GM19035 (cell line): ENCODE results near the gene APBB2.
"Not testable (repeated sequence)": the region's sequence is repeated elsewhere in the genome, so short reads cannot be mapped to it uniquely, and the experiment has no call there.

ENCODE experiments used
- ATAC-seq: cut with Tn5 transposase; IDR thresholded peaks from one replicate; pipeline ENCODE4 v1.9.1; 2021; ENCODE audit not compliant: unreplicated experiment

APBB2 gene

DNA sequence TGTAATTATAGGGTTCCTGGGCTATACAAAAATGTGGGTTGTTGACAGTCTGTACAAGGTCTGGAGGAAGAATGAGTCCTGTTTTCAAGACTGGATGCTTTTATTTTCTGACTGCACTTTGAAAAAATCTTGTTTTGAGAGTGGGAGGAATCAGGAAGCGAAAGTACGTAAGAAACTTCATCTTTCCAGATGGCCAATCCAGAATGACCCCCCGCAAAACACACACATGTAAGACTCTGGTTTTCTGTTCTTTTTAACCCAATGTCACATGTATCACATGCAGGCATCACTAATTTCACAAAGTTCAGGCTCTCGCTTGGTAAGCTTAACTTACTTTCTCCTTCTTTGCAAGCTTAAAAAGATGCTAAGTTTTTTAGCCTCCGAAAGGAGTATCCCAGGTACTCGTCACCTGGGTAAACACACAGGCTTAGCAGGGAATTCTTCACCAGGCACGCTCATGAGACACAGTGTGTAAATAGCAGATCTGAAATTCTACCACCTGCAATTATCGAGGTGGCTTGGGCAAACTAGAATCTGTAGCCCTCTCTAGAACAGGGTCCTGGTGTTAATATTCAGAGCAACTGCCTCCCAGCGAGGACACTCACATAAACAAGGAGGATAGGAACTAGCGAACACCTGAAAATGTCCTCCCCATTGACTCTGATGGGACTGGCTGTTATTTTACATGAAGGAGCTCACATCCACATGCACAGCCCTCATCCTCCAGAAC is 373.9 kb downstream of the APBB2 start:
- ATAC-seq, result peak; percentile 34

DNA sequence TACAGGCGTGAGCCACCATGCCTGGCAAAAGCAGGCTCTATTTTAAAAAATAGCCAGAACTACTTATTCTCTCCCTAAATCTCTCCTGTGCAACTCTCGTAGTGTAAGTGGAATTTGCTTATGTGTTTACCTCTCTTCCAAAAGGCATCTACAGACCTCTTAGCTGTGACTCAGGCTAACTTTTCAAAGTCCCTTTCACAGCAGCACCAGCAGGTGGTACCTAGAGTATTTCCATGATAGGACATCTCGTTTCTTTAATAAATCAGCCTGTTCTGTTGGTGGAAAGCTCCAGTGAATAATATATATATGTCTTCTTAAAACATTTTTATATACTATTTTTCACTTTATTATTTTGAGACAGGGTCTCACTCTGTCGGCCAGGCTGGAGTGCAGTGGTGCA is 375.6 kb downstream of the APBB2 start:
- no peak for ATAC-seq

GRCh38 chr4:40837094-40837870 is 377.1 kb downstream of the APBB2 start:
- ATAC-seq, result no peak

GRCh38 chr4:40833212-40833611 is 381.1 kb downstream of the APBB2 start:
- no peak for ATAC-seq

DNA sequence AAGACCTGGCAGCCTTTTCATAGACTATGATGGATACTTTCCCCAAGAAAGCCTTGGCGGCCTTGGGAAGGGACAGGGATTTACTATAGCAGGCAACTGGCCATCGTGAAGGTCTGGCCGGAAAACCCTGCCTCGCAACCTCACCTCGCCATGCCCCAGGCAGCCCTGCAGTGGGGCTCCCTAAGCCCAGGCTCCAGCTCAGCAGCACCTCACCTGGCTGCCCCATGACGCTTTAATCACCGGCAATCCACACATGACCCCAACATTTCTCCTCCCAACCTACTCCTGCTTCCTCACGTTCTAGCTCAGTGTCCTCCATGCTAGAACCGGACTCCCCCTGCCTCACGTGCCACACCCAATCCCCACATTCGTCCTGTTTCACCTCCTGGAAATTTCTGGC is 382.2 kb downstream of the APBB2 start:
- no peak for ATAC-seq

- no peak for ATAC-seq
Measured at GRCh38 chr4:40831146-40831907, 383.0 kb downstream of the APBB2 start.

DNA sequence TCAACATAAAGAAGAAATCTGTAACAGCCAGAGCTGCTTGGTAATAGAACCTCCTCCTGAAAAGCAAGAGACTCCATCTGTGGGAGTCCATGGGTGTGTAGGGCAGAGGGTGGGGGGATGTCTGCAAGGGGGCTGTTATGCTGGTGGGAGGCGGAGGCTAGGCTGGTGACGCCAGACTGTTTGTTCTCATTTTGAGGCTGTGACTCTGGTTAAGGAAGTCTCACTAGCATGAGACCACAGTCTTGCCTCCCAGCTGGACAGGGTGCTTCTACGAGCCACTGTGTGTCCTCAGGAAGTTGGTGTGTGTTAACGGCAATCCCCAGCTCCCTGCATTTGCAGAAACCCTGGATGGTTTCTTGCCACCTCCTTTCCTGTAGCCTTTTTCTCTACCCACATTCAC is 384.8 kb downstream of the APBB2 start:
- no peak for ATAC-seq

GRCh38 chr4:40828661-40829060 is 385.7 kb downstream of the APBB2 start:
- ATAC-seq, result no peak

DNA sequence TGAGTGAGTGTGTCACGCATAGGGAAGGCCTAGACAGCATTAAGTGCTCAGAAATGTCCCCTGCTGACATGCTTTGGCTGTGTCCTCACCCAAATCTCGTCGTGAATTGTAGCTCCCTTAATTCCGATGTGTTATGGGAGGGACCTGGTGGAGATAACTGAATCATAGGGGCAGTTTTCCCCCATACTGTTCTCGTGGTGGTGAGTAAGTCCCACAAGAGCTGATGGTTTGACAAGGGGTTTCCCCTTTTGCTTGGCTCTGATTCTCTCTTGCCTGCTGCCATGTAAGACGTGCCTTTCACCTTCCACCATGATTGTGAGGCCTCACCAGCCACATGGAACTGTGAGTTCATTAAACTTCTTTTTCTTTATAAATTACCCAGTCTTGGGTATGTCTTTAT is 386.6 kb downstream of the APBB2 start:
- ATAC-seq, result no peak

DNA sequence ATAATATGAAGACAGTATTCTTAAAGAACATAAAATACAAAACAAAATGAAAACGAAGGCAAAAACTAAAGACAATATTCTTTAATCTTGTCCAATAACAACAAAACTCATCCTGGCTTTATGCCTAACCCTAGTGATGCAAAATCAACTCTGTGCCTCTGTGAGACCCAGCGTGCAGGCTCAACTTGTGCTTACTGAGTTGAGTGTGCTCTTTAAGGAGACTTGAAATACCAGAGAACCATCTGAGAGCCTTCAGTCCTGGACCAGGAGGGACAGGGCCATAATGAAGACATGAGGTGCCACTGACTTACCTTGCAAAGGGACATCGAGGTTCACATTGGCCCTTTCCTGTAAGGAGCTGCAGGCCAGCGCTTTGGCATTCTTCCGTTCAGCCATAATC is 387.5 kb downstream of the APBB2 start:
- no peak for ATAC-seq

GRCh38 chr4:40825014-40825838 is 389.1 kb downstream of the APBB2 start:
- no peak for ATAC-seq

DNA sequence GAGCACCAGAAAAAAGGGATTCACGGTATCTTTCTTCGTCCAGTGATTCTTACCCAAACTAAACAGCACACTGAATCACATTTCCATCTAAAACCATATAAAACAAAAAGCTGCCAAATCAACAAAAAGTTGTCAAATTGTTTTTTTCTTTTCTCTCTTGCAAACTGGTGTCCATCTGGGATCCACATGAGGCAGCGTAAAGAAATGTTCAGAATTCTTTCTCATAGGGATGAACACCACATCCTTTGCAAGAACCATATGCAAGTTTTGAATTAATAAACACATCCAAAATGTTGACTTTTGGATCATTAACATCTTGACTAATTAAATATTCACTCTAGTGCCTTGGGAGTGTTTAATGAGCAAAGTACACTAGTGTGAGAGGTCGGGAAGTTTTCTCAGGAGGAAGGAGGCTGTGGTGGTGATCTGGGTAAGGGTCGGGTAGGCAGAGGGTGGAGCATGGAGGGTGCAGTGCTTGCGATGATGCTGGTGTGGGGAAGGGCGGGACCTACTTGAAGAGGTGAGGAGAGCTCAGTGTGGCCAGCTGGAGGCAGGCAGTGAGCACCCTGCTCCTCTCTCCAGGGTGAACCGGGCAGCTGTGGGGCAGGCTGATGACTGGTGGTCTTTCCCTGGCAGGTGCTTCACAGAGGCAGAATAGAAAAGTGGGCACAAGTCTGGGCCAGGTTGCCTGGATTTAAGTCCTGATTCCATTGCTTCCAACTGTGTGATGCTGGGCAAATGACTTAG is 391.7 kb downstream of the APBB2 start:
- ATAC-seq, result no peak

- ATAC-seq, result no peak
Measured at GRCh38 chr4:40820101-40820500, 394.2 kb downstream of the APBB2 start.

GRCh38 chr4:40817157-40817556 is 397.2 kb downstream of the APBB2 start:
- ATAC-seq, result not testable (repeated sequence)

GRCh38 chr4:40812856-40813255 is 401.5 kb downstream of the APBB2 start:
- ATAC-seq, result no peak

DNA sequence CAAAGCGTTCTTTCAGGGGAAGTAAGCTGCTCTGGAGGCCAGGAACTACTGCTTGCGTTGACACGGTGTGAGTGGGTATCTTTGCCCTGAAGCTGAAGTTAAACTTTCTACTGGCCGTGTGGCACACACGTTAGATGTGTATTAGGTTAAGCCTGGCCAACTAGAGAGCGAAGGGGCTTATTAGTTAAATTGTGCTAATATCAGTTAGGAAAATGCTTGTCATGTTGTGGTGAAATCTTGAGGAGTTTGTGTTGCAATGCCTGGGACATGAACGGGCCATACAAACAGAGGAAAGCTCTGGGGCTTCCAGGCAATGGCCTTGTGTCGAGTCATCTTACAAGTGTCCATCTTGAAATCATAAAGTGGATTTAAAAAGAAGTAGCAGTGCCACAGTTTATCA is 402.0 kb downstream of the APBB2 start:
- ATAC-seq, result no peak

DNA sequence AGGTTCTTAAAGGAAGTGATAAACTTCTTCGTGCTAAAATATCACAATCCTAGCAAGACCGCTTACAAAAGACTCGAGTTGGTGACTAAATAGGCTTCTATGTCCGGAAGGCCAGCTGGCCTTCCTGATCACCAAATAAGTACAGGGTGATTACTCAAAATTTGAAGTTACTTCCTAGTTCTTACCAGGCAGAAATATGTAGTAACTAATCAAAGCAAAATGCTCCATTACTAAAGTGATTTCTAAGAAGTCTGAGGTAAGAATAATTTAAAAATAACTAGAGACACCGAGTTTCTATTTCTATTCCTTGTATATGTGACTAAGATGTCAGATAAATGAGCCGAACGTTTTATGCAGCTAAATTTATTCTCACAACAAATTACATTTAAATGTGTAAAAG is 402.4 kb downstream of the APBB2 start:
- no peak for ATAC-seq

- ATAC-seq, result no peak
Measured at GRCh38 chr4:40808926-40809457, 405.4 kb downstream of the APBB2 start.

DNA sequence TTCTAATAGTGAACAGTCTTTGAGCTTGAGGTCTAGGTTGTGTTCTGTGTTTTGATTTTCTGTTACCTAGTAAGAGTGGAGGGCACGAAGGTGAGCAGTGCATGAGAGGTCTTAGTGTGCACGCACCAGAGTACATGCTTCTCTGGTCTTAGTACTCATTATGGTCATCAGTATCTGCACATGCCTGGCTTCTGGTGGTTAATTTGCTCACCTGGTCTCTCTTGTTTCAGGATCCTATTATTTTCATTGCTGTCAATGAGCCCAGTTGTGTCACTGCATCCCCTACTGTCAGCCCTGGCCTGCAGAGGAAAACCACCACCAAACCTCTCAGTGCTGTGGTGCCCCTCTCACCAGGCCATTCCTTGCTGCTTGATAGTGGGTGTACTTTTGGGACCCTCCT is 409.7 kb downstream of the APBB2 start:
- no peak for ATAC-seq

DNA sequence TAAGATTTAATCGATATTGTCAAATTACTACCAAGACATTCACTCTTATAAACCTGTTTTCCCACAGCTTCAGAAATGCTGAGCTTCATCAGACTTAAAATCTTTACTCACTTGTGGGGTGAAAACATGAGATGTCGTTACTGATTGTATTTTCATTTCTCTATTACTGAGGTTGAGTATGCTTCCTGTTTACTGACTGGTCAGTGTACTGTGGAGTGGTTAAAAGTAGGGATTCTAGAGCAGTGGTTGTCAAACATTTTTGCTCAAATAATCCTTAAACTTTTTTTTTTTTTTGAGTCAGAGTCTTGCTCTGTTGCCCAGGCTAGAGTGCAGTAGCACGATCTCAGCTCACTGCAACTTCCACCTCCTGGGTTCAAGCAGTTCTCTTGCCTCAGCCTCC is 414.3 kb downstream of the APBB2 start:
- peak; percentile 88 for ATAC-seq
